Calu3 (cell line): ENCODE measurements around the gene CREBBP. TPM values are rescaled to one million over a fixed set of nuclear protein-coding genes. Genes with fewer than 3 reads are reported as not detected.

Experiments used
- BruUV-seq: library from RNA; stranded (reverse); fragments of 400-500 nt; replicated peaks from 2 replicates; lab custom pipeline; 2021; lab: Mats Ljungman, UMichigan
- CTCF ChIA-PET: fragments of 300-600 bp; sonication (Branson Sonifier 250); formaldehyde crosslinking; loops from one replicate; lab custom pipeline; 2022; ENCODE audit warnings: antibody characterized with exemption; lab: Charles Lee
- DNase-seq: peaks from one replicate; pipeline ENCODE4 v3.0.0; 2022
- H3K27ac Mint-ChIP-seq: one replicate; pipeline ENCODE4 v1.8.0; 2022; ENCODE audit warnings: mixed read lengths; ENCODE audit not compliant: unreplicated experiment
- H3K27me3 Mint-ChIP-seq: one replicate; pipeline ENCODE4 v1.8.0; 2022; ENCODE audit warnings: mixed read lengths; ENCODE audit not compliant: unreplicated experiment
- H3K36me3 Mint-ChIP-seq: one replicate; pipeline ENCODE4 v1.8.0; 2022; ENCODE audit warnings: mild to moderate bottlenecking, moderate library complexity, mixed read lengths; ENCODE audit not compliant: insufficient read depth, unreplicated experiment
- H3K4me1 Mint-ChIP-seq: one replicate; pipeline ENCODE4 v1.8.0; 2022; ENCODE audit warnings: mild to moderate bottlenecking, low read depth, mixed read lengths; ENCODE audit not compliant: unreplicated experiment
- H3K4me3 Mint-ChIP-seq: one replicate; pipeline ENCODE4 v1.8.0; 2022; ENCODE audit warnings: mild to moderate bottlenecking, low read depth, moderate library complexity, mixed read lengths; ENCODE audit not compliant: unreplicated experiment
- H3K9me3 Mint-ChIP-seq: one replicate; pipeline ENCODE4 v1.8.0; 2022; ENCODE audit warnings: low read depth, mixed read lengths; ENCODE audit not compliant: unreplicated experiment
- CTCF ChIP-seq: fragments of 200-600 bp; IDR thresholded peaks from one replicate; pipeline ENCODE4 v1.8.0; 2022; ENCODE audit warnings: antibody characterized with exemption; ENCODE audit not compliant: unreplicated experiment
- intact Hi-C: fragments of 100-400 bp; cut with micrococcal nuclease; formaldehyde crosslinking; loops from one replicate; pipeline ENCODE4 v1.10.0; 2022; ENCODE audit not compliant: unreplicated experiment
- total RNA-seq: library from RNA; stranded (reverse); gene quantifications from 2 replicates; pipeline ENCODE4 v1.2.3, GENCODE V29; 2022

Gene CREBBP
- total RNA-seq, 1 experiment from 2014 or later, result 91.0 TPM

- H3K27me3 Mint-ChIP-seq, result peaks cover 44% of the 10 kb centered on the region
- no peak overlapping the region for H3K27ac Mint-ChIP-seq
- H3K36me3 Mint-ChIP-seq, result no peaks in the 10 kb centered on the region
- CTCF ChIA-PET, result interaction anchor here (1.0 kb wide), 1 partner anchor 10 kb away, joined by 4 read pairs; no protein-coding TSS in a partner anchor
- BruUV-seq, result no TSS peak
- no peak for DNase-seq
- no peak for TF ChIP-seq CTCF
- H3K4me3 Mint-ChIP-seq, result no peak overlapping the region
- peaks cover 10% of the 10 kb centered on the region for H3K4me1 Mint-ChIP-seq
- intact Hi-C loops, result no loop called here
- peaks cover 9% of the 10 kb centered on the region for H3K9me3 Mint-ChIP-seq
Observed at GRCh38 chr16:3920206-3920605, 39.7 kb upstream of the CREBBP start.

- Mint-ChIP-seq H3K36me3 (no peaks in the 10 kb centered on the region), H3K9me3 (peaks cover 9% of the 10 kb centered on the region), H3K4me3 (no peak overlapping the region), H3K27me3 (peaks cover 52% of the 10 kb centered on the region), H3K27ac (no peak overlapping the region), H3K4me1 (peaks cover 10% of the 10 kb centered on the region)
- no peak for DNase-seq
- no TSS peak for BruUV-seq
- no peak for TF ChIP-seq CTCF
- CTCF ChIA-PET, result interaction anchor here (1.0 kb wide), 1 partner anchor 10 kb away, joined by 4 read pairs; no protein-coding TSS in a partner anchor
- intact Hi-C loops, result no loop called here
Observed at GRCh38 chr16:3919413-3919812, 38.9 kb upstream of the CREBBP start.

- Mint-ChIP-seq H3K36me3 (no peaks in the 10 kb centered on the region), H3K4me1 (no peaks in the 10 kb centered on the region), H3K4me3 (no peak overlapping the region), H3K27ac (no peak overlapping the region), H3K27me3 (peaks cover 52% of the 10 kb centered on the region), H3K9me3 (peaks cover 9% of the 10 kb centered on the region)
- CTCF ChIA-PET, result no interaction called here
- TF ChIP-seq CTCF, result no peak
- no peak for DNase-seq
- intact Hi-C loops, result no loop called here
- BruUV-seq, result no TSS peak
Observed at GRCh38 chr16:3915426-3916260, 35.1 kb upstream of the CREBBP start.

GRCh38 chr16:3912897-3913296 is 32.4 kb upstream of the CREBBP start:
- no peaks in the 10 kb centered on the region for H3K36me3 Mint-ChIP-seq
- no peak for DNase-seq
- CTCF ChIA-PET, result no interaction called here
- no peaks in the 10 kb centered on the region for H3K4me1 Mint-ChIP-seq
- peaks cover 47% of the 10 kb centered on the region for H3K27me3 Mint-ChIP-seq
- no peaks in the 10 kb centered on the region for H3K9me3 Mint-ChIP-seq
- BruUV-seq, result no TSS peak
- TF ChIP-seq CTCF, result no peak
- H3K4me3 Mint-ChIP-seq, result no peak overlapping the region
- no peak overlapping the region for H3K27ac Mint-ChIP-seq
- intact Hi-C loops, result no loop called here
